CD4-positive, alpha-beta T cell treated with Interleukin-1 beta for 1 hour (primary cell): ENCODE results near the gene LRRC27.
"Not testable (repeated sequence)": the region's sequence is repeated elsewhere in the genome, so short reads cannot be mapped to it uniquely, and the experiment has no call there.

Experiments
- DNase-seq, 2 donors: peaks; one replicate each; pipeline ENCODE4 v3.0.0-alpha.2; 2020 to 2022

LRRC27 gene

DNA sequence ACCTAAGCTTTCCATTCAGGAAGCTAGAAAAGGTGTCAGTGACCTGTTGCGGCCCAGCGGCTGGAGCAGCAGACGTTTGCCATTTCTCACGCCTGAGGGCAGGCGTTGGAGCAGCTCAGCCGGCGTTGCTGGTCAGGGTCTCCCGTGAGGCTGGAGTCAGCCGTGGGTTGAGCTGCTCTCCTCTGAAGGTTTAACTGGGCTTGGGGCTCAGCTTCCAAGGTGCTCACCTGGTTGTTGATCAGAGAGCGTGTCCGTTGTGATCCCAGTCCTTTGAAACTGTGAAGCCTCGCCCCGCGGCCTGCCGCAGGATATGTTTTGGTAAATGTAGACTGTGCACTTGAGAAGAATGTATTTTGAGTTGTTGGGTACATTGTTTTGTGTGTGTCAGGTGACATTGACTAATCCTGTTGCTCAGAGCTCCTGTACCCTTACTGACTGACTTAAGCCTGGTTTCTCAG lies 44.4 kb downstream of the LRRC27 start:
- DNase-seq = no peak

DNA sequence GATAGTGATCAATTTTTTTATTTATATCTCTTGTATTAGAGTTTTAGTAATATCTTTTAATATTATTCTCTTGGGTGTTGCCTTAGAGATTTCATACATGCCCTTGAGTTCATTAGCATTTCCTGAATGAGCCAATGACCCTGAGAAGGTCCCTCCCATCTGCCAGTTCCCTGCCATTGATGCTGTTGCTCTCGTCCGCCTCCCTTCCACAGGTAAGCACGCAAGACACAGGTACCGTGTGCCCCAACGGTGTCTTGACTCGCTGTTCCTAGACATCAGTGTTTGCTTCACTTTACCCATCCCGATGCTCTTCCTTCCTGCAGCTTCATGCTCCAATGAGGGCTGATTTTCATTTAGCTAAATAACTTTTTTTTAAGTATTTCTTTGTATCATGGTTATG lies 45.3 kb downstream of the LRRC27 start:
- no peak for DNase-seq

DNA sequence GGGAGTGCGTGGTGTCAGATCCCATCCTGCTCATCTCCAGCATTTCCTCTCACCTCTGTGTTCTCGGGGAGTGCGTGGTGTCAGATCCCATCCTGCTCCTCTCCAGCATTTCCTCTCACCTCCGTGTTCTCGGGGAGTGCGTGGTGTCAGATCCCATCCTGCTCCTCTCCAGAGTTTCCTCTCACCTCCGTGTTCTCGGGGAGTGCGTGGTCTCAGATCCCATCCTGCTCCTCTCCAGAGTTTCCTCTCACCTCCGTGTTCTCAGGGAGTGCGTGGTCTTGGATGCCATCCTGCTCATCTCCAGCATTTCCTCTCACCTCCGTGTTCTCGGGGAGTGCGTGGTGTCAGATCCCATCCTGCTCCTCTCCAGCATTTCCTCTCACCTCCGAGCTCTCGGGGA lies 47.0 kb downstream of the LRRC27 start:
- not testable (repeated sequence) for DNase-seq

DNA sequence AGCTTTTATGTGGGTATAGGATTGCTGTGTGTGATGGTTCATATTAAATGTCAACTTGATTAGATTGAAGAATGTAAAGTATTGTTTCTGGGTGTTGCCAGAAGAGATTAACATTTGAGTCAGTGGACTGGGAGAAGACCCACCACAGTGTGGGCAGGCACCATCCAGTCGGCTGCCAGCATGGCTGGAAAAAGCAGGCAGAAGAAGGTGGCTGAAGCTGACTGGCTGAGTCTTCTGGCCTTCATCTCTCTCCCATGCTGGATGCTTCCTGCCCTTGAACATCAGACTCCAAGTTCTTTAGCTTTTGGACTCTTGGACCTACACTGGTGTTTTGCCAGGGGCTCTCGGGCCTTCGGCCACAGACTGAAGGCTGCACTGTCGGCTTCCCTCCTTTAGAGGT lies 49.0 kb downstream of the LRRC27 start:
- DNase-seq = not testable (repeated sequence)

DNA sequence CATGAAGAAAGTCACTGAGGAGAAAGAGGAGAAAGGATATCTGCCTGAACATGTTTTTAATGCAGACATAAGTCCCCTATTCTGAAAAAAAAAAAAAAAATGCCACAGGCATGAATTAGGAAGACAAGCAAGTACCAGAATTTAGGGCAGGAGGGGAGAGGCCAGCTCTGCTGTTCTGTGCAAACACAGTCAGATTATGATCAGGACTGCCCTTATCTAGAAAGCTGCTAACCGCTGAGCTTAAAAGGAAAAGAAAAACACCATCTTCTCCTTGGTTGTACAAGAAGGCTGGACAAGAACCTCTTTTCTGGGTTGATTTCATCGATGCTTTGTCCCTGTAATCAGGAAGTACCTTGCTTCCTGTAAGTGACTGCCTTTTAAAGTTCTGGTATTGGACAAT lies 49.7 kb downstream of the LRRC27 start:
- DNase-seq = no peak

DNA sequence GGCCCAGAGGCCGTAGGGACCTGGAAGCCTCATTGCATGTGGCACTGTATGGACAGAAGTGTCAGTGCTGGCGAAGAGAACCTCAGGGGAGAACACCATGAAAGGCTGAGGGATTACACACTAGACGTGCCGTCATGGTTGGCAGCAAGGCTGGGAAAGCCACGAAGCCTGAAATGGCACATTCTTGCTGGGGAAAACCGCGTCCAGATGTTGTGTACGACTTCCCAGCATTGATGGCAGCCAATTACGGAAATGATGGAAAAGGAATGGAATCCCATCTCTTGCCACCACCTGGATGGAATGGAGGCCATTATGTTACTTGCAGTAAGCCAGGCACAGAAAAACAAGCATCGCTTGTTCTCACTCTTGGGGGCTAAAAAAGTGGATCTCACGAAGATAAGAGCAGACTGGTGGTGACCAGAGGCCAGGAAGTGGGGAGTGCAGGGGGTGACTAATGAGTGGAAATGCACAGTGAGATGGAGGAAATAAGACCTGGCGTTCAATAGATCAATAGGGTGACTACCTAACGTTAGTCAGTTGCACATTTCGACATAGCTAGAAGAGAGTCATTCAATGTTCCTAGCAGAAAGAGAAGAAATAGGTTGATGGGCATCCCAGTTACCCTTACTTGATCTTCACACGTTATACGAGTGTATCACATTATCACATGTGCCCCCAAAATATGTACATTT lies 50.4 kb downstream of the LRRC27 start:
- DNase-seq = no peak

DNA sequence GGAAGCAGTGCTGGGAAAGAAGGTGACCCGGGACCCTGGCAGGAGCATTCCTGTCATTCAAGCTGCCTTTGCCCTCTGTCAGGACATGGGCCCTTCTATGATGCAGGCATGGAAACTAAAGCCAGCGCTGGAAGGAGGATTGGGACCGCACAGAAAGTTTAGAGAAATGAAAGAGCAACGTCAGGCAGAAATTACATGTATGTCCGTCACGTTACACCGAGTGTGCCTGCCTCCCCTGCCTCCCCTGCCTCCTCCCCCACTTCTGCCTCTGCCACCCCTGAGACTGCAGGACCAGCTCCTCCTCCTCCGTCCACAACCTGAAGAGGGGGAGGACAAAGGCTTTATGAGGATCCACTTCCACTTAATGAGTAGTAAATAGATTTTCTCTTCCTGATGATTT lies 51.1 kb downstream of the LRRC27 start:
- no peak for DNase-seq

DNA sequence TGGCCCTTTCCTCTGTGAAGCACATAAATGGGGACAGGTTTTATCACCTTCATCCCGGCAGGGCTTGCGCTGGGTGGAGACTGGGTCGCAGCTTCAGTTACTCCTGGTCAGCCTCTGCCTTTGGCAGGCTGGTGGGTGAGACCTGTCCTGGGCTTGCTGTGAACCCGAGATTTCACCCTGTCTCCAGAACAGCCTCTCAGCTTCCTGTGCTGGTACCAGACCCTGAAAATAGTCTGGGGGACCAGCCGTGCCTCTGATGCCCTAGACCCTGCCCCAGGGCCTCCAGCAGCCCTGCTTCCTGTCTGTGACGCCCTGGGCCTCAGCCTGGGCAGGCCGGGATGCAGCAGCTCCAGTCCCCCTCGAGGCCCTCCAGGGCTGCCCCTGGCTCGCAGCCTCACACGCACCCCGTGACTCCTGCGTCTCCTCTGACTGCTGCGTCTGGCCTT lies 51.8 kb downstream of the LRRC27 start:
- DNase-seq = no peak

DNA sequence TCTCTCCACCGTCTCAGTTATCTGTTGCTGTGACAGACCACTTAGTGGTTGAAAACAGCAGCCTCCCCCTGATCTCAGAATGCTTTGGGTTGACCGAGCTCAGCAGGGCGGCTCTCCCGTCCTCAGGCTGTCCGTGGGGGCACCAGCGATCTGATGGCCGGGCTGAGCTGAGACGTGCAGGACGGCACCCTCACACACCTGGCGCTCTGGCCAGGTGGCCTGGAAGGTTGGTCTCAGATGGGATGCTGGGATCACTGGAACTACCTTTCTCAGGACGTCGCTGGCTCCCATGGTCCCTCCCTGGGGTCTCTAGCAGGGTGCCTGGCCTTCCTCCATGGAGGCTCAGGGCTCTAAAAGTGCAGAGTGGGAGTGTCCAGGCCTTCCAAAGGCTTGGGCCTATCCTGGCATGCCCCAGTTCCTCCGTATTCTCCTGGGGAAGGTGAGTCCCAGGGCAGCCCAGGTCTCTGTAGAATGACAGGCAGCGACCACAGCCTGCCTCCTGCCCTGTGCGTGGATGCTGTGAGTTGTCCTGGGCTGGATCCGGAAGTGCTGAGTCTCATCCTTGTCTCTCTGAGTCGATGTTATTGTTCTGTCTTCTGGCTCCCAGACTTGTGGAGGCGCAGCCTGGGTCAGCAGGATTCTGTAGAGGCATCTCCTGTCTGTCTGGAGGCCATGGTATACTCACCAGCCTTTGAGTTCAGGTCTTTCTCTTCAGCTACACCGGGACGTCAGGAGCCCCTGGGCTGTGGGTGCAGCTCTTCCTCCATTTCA lies 52.8 kb downstream of the LRRC27 start:
- no peak for DNase-seq

DNA sequence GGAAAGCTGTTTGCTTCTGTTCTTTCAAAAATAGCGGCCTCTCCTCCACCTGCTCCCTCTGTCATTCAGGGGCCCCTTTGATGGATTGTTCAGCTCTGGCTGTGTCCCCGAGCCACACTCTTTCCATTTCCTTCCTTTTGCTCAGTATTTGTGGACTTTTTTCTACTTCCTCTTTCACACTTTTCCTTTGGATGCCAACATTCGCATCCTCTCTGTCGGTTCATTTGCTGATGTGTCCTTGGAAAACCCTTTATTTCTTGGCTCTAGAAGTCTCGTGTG lies 53.3 kb downstream of the LRRC27 start:
- no peak for DNase-seq

DNA sequence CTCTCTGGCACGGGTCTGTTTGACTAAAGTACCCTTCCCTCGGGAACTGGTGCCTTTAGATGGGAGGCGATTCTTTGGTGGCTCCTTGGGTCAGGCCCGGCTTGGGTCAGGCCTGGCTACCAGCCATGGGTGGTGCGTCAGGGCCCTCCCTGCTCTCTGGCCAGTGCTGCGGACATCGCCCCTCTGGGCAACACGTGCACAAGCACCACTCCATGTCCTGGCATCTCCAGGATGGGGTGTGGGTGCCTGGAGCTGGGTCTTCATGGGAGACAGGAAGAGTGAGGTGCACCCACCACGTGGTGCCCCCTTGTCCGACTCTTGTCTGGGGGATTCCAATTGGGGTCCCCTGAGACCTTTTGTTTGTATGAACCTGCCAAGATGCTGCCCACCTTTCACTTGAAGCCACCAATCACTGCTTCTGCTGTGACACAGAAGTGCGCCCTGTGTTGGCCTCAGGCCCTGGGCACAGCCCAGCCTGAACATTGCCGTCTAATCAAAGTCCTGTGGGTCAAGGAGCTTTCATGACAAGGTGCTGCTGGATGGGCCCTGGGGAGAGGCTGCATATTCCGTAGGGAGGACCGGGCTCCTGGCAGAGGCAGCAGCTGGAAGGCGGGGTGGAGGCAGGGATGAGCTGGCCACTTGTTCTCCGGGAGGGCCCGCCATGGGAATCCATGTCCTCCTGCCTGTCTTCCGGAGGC lies 53.9 kb downstream of the LRRC27 start:
- no peak for DNase-seq

DNA sequence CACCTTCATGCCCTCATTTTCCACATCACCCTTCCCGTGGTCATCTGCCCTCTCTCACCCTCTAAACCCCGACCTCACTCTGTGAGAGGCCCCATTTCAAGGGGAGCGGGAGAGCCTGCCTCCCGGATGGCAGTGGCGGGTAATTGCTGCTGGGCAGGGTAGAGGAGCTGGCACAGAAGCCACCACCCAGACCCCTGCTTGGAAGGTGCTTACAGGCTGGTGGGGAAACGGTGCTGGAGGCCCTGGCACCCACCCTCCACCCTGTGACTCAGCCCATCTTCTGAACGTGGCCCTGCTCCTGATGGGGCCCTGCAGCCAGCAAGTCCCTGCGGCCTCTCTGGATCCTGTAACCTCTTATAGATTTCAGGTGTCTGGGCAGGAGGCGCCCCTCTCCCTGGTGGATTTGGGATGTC lies 54.4 kb downstream of the LRRC27 start:
- DNase-seq = no peak

DNA sequence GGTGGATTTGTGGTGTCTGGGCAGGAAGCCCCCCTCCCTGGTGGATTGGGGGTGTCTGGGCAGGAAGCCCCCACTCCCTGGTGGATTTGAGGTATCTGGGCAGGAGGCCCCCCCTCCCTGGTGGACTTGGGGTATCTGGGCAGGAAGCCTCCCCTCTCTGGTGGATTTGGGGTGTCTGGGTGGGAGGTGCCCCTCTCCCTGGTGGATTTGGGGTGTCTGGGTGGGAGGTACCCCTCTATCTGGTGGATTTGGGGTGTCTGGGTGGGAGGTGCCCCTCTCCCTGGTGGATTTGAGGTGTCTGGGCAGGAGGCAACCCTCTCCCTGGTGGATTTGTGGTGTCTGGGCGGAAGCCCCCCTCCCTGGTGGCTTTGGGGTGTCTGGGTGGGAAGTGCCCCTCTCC lies 54.9 kb downstream of the LRRC27 start:
- not testable (repeated sequence) for DNase-seq

DNA sequence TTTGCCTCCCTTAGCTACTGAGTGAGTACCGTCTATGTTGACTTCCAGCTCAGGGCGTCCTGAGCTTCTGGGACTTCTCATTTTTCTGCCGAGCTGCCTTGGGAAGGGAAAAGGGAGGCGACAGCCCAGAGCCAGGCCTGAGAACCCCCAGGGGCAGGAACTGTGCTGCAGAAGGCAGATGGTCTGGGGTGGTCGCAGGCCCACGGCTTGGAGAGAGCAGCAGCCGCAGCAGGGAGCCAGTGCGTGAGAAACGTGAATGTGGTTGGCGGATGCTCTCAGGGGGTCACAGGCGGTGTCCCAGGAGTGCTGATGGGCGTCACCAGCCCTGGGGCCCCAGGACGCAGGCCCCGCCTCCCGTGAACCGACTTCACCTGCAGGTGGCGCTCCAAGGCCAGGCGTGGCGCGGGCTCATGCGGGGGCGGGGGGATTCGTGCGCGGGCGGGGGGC lies 55.8 kb downstream of the LRRC27 start:
- peak; percentile 81 to 83 for DNase-seq

DNA sequence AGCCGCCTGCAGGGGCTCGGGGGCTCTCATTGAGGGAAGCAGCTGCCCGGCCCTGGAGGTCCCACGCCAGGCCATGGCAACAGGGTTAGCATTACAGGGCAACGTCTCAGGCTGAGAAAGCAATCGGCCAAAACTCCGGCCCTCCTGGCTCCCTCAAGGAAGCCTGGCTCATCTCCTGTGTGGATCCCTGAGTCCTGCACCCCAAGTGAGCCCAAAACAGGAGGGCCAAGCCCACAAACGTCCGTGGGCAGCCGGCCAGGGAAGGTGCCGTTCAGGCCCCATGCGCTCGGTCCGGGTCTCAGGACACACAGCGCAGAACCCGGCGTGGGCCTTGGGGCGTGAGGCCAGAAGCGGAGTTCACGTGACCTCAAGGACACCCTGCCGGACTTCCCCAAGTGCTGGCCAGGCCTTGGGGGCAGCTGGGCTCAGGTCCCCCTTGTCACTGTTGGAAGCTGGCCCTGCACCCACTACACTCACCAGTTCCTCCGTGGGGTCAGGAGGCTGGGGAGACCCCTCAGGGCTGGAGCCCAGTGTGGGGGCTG lies 57.0 kb downstream of the LRRC27 start:
- DNase-seq = no peak

DNA sequence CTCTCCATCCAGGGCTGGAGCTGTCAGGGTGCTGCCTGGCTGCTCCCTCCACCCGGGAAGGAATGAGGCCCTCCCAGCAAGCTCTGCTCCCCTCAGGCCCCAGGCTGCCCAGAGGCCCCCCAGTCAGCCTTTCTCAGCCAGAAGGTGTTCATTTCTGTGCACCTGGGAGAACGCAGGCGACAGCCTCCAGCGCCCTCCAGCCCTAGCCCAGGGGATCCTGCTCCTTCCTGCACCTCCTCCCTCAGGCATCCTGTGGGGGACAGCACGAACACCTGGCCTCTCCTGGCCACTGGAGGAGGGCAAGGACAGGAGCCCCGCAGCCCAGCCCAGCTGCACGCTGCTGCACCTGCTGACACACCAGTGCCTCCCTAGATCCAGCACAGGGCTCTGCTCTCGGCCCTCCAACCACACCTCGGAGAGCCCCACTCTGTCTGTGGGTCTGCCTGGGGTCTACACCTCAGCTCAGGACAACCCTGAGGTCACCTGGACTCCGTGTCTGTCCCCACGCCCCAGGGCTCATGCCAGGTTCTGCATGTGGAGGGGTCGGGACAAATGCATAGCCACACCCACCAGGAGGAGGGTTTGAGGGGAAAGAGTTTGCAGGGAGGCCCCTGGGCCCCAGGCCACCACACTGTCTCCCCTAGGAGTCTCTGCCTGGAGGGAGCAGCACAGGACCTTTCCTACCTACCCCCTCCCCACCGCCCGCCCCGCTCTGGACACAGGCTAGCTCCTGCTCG lies 57.6 kb downstream of the LRRC27 start:
- DNase-seq = no peak

DNA sequence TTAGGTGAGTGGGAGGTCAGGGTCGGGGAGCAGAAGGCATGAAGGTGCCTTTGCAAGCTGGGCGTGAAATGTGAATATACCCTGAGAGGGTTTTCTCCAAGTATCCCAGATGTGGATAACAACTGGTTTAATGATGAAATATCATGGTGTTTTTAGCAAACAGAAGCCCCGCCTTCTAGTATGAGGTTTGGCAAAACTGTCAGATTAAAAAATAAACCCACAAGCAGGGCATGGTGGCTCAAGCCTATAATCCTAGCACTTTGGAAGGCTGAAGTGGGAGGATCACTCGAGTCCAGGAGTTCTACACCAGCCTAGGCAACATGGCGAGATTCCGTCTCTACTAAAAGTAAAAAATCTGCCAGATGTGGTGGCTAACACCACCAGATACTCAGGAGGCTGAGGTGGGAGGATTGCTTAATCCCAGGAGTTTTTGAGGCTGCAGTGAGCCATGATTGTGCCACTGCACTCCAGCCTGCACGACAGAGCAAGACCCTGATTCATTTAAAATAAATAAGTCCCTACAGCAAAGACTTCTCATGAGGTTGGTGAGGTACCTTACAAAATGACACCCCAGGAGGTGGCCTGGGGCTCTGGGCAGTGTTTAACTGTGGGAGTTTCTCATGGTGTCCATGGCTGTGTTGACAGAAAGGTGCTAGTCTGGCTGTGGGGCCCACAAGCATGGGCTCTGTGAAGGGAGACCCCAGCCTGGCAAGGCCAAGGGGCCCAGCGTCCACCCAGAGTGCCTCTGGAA lies 58.4 kb downstream of the LRRC27 start:
- no peak for DNase-seq

DNA sequence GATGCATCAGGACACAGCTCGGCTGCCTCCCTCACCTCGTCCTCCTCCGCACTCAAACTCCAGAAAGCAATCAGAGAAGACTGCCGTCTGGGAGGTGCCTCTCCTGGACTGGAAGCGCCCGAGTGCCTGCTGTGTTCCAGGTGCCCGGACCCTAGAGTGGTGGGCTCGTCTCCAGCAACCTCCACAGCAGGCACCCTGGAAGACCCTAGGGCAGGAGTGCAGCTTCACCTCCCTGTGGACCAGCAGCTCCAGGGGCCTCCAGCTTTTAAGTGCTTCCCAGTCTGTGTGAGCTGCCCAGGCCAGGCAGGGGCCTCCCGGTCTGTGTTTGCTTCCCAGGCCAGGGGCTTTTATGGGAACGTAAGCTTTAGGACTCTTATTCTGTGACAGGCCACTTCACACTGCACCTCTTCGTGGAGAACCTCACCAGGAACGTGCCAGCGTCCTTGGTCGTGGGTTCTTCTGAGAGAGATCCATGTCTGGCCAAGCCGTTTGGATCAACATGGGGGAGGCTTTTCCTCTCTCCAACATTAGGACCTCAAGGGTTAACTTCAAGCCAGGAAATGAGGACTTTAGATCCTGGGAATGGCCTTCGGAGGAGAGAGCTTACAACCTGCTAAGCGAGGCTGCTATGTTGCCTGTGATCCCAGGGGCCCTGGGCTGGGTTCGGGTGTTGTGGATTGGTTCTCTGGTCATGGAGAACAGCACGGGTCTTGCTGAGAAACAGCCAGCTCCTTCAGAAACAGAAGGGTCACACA lies 59.1 kb downstream of the LRRC27 start:
- DNase-seq = no peak

DNA sequence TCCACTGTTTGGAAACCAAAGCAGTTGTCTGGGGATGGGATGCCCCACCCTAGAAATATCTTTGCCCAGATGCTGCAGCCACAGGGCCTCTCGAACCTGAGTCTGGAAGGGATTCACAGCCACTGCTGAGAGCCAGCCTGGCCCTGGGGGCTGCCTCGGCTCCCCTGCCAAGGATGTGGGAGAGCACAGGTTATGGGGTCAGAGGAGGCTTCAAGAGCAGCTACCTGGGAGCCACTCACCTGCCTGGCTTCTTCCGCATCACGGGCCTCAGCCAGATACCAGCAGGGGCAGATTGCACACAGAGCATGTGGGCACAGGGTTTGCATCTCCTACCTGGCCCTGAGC lies 59.7 kb downstream of the LRRC27 start:
- no peak for DNase-seq

DNA sequence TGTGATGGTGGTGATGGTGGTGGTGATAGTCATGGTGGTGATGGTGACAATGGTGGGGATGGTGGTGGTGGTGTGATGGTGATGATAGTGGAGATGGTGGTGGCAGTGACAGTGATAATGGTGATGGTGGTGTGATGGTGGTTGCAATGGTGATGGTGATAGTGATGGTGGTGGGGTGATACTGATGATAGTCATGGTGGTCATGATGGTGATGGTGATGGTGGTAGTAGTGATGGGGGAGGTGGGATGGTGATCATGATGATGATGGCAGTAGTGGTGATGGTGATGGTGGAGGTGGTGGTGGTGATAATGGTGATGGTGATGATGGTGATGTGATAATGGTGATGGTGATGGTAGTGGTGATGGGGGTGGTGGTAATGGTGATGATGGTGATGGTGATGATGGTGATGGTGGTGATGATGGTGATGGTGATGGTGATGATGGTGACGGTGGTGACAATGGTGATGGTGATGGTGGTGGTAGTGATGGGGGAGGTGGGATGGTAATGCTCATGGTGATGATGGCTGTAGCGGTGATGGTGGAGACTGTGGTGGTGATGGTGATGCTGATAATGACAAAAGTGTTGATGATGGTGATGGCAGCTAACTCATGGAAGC lies 60.3 kb downstream of the LRRC27 start:
- no peak for DNase-seq
